Endodermal cell (in vitro differentiated cells): ENCODE measurements around the gene LYL1. TPM values are rescaled to one million over a fixed set of nuclear protein-coding genes. Genes with fewer than 3 reads are reported as not detected.

ENCODE experiments used
- DNase-seq: peaks from one replicate; pipeline ENCODE4 v3.0.0-alpha.2; 2017
- H3K27ac ChIP-seq: 2 replicates; pipeline ENCODE4 v1.5.1; 2013; ENCODE audit warnings: mild to moderate bottlenecking, low read depth, low read length, moderate library complexity
- H3K27me3 ChIP-seq: 2 replicates; pipeline ENCODE4 v1.6.1; 2013; ENCODE audit warnings: mild to moderate bottlenecking, low read length, moderate library complexity; ENCODE audit not compliant: insufficient read depth, control insufficient read depth, poor library complexity, severe bottlenecking
- H3K36me3 ChIP-seq: 2 replicates; pipeline ENCODE4 v1.7.0; 2013; ENCODE audit warnings: mild to moderate bottlenecking, low read length, moderate library complexity; ENCODE audit not compliant: control insufficient read depth, insufficient read depth
- H3K4me1 ChIP-seq: one replicate; pipeline ENCODE4 v1.7.0; 2013; ENCODE audit warnings: low read length; ENCODE audit not compliant: control insufficient read depth, insufficient read depth
- H3K4me3 ChIP-seq: 2 replicates; pipeline ENCODE4 v1.5.1; 2013; ENCODE audit warnings: mild to moderate bottlenecking, low read length, moderate library complexity
- H3K9ac ChIP-seq: 2 replicates; pipeline ENCODE4 v1.6.1; 2013; ENCODE audit warnings: mild to moderate bottlenecking, low read length, moderate library complexity; ENCODE audit not compliant: poor library complexity, severe bottlenecking; ENCODE audit errors: extremely low read depth
- H3K9me3 ChIP-seq: 2 replicates; pipeline ENCODE4 v1.6.1; 2013; ENCODE audit warnings: mild to moderate bottlenecking, low read length, moderate library complexity; ENCODE audit not compliant: control insufficient read depth
- H3K27ac Mint-ChIP-seq: 2 replicates; pipeline ENCODE4 v1.8.0; 2020; ENCODE audit warnings: mixed read lengths
- H3K27me3 Mint-ChIP-seq: 2 replicates; pipeline ENCODE4 v1.8.0; 2021; ENCODE audit warnings: mild to moderate bottlenecking, mixed read lengths; ENCODE audit not compliant: insufficient read depth
- H3K36me3 Mint-ChIP-seq: 2 replicates; pipeline ENCODE4 v1.8.0; 2020; ENCODE audit warnings: low read depth, mixed read lengths
- H3K4me1 Mint-ChIP-seq: 2 replicates; pipeline ENCODE4 v1.8.0; 2020; ENCODE audit warnings: mixed read lengths
- H3K4me3 Mint-ChIP-seq: 2 replicates; pipeline ENCODE4 v1.8.0; 2020; ENCODE audit warnings: mild to moderate bottlenecking, moderate library complexity, mixed read lengths
- H3K9me3 Mint-ChIP-seq: 2 replicates; pipeline ENCODE4 v1.8.0; 2020; ENCODE audit warnings: mild to moderate bottlenecking, mixed read lengths
- CTCF ChIP-seq: fragments of 200-600 bp; sonication (generic); conservative IDR thresholded peaks from 2 replicates; pipeline ENCODE4 v1.5.0; 2021; ENCODE audit warnings: antibody characterized with exemption, mild to moderate bottlenecking
- WGBS, 2 experiments: methylation state at CpG; one replicate each; pipeline versions ENCODE4 v1.1.5 to v1.1.7; 2013; ENCODE audit warnings: missing lambda C conversion rate in 2 of 2, mixed read lengths in 1 of 2; ENCODE audit not compliant: insufficient coverage in 1 of 2, insufficient read length in 1 of 2; 5-methylcytosine and 5-hydroxymethylcytosine counted together
- total RNA-seq, 2 donors: library from RNA; stranded (reverse); fragmentation: NEBNext Ultra II Directional in 1 of 2; extraction: Animal tissue kit (Norgen Biotek cat#: 25700) in 1 of 2; gene quantifications; 2 replicates in 1 of 2; 3 replicates in 1 of 2; pipeline ENCODE4 v1.2.1, GENCODE V29; 2021

LYL1 gene
- total RNA-seq, 2 donors from 2014 or later = 1.9 to 2.0 TPM

- no peak overlapping the region for H3K4me3 ChIP-seq
- H3K27me3 ChIP-seq = peaks cover 62% of the 10 kb centered on the region
- peaks cover 59% of the 10 kb centered on the region for H3K27me3 Mint-ChIP-seq
- DNase-seq = no peak
- H3K4me1 ChIP-seq = no peaks in the 10 kb centered on the region
- no peaks in the 10 kb centered on the region for H3K36me3 ChIP-seq
- peaks cover 6% of the 10 kb centered on the region for H3K36me3 Mint-ChIP-seq
- no peak overlapping the region for H3K27ac ChIP-seq
- H3K9me3 ChIP-seq = no peaks in the 10 kb centered on the region
- no peak overlapping the region for H3K27ac Mint-ChIP-seq
- H3K9ac ChIP-seq = no peak overlapping the region
- peak overlapping the region; percentile 30 for H3K4me3 Mint-ChIP-seq
- peaks cover 10% of the 10 kb centered on the region for H3K4me1 Mint-ChIP-seq
- WGBS, 2 experiments = 64 to 73% methylated on average over 10 to 18 of the region's 18 CpGs
- H3K9me3 Mint-ChIP-seq = no peaks in the 10 kb centered on the region
- TF ChIP-seq CTCF = peak; percentile 66
Measured at GRCh38 chr19:13100841-13101589, 1.6 kb downstream of the LYL1 start.

- no peak for TF ChIP-seq CTCF
- peaks cover 71% of the 10 kb centered on the region for H3K27me3 ChIP-seq
- peaks cover 10% of the 10 kb centered on the region for H3K4me1 Mint-ChIP-seq
- no peak for DNase-seq
- no peaks in the 10 kb centered on the region for H3K36me3 ChIP-seq
- peaks cover 6% of the 10 kb centered on the region for H3K36me3 Mint-ChIP-seq
- H3K27ac Mint-ChIP-seq = no peak overlapping the region
- H3K27me3 Mint-ChIP-seq = peaks cover 67% of the 10 kb centered on the region
- H3K4me3 Mint-ChIP-seq = no peak overlapping the region
- no peaks in the 10 kb centered on the region for H3K4me1 ChIP-seq
- H3K9ac ChIP-seq = no peak overlapping the region
- H3K9me3 ChIP-seq = no peaks in the 10 kb centered on the region
- no peaks in the 10 kb centered on the region for H3K9me3 Mint-ChIP-seq
- no peak overlapping the region for H3K4me3 ChIP-seq
- WGBS, 2 experiments = 91 to 96% methylated on average over 3 to 12 of the region's 12 CpGs
- H3K27ac ChIP-seq = no peak overlapping the region
Measured at GRCh38 chr19:13100031-13100588, 2.5 kb downstream of the LYL1 start.

GRCh38 chr19:13099073-13099999, 3.3 kb downstream of the LYL1 start:
- no peak for TF ChIP-seq CTCF
- Mint-ChIP-seq H3K4me3 (no peak overlapping the region), H3K4me1 (peaks cover 13% of the 10 kb centered on the region), H3K9me3 (no peaks in the 10 kb centered on the region), H3K36me3 (peaks cover 6% of the 10 kb centered on the region), H3K27ac (no peak overlapping the region), H3K27me3 (peaks cover 74% of the 10 kb centered on the region)
- no peaks in the 10 kb centered on the region for H3K36me3 ChIP-seq
- H3K27ac ChIP-seq = no peak overlapping the region
- peak; percentile 80 for DNase-seq
- WGBS, 2 experiments = 22 to 25% methylated on average over 43 to 77 of the region's 77 CpGs
- no peaks in the 10 kb centered on the region for H3K4me1 ChIP-seq
- H3K9ac ChIP-seq = no peak overlapping the region
- peaks cover 79% of the 10 kb centered on the region for H3K27me3 ChIP-seq
- H3K9me3 ChIP-seq = no peaks in the 10 kb centered on the region
- H3K4me3 ChIP-seq = no peak overlapping the region
